ENCODE measurements around the gene STOML2. TPM values are rescaled to one million over a fixed set of nuclear protein-coding genes. Genes with fewer than 3 reads are reported as not detected.
"Not testable (repeated sequence)": the region's sequence is repeated elsewhere in the genome, so short reads cannot be mapped to it uniquely, and the experiment has no call there.

STOML2 gene, protein sequence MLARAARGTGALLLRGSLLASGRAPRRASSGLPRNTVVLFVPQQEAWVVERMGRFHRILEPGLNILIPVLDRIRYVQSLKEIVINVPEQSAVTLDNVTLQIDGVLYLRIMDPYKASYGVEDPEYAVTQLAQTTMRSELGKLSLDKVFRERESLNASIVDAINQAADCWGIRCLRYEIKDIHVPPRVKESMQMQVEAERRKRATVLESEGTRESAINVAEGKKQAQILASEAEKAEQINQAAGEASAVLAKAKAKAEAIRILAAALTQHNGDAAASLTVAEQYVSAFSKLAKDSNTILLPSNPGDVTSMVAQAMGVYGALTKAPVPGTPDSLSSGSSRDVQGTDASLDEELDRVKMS
- 10 to 100 TPM; 51.7 to 84.1 TPM for total RNA-seq

GRCh38 chr9:35102769-35103659 lies at the start of gene STOML2:
Gene STOML2, minus strand, starts transcription at chr9:35103131. Its CDS starts 37 bp downstream, at chr9:35103094.
- TF ChIP-seq CTCF (IDR thresholded peaks at IDR 0.05): no peak
- H3K27me3 ChIP-seq (replicated peaks; ENCODE audit: insufficient read depth): no peaks in the 10 kb centered on the region

DNA sequence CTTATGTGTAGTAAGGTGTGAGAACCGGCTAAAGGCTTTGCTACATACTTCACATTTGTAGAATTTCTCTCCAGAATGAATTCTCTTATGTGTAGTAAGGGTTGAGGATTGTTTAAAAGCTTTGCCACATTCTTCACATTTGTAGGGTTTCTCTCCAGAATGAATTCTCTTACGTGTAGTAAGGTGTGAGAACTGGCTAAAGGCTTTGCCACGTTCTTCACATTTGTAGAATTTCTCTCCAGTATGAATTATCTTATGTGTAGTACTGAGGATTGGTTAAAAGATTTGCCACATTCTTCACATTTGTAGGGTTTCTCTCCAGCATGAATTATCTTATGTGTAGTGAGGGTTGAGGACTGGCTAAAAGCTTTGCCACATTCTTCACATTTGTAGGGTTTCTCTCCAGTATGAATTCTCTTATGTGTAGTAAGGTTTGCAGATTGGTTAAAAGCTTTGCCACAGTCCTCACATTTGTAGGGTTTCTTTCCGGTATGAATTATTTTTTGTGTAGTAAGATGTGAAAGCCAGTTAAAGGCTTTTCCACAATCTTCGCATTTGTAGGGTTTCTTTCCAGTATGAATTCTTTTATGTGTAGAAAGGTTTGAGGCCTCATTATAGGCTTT lies 45.1 kb upstream of the STOML2 start:
- H3K4me1 ChIP-seq (ENCODE audit: control insufficient read depth in 1 of 2, low read depth in 2 of 2); H3K27ac ChIP-seq; DNase-seq (ENCODE audit: low spot score); H3K27me3 ChIP-seq (replicated peaks; ENCODE audit: insufficient read depth); H3K36me3 ChIP-seq; H3K4me3 ChIP-seq; ATAC-seq (ENCODE audit: insufficient number of reproducible peaks, low FRiP score, low read depth): not testable (repeated sequence)
- H3K9me3 ChIP-seq: peaks cover 16% of the 10 kb centered on the region

More at GRCh38 chr9:35102769-35103659, at the start of gene STOML2:
- Histone ChIP-seq H3K4me3 (peak within 1 kb of the TSS; percentile 87), H3K36me3 (peaks cover 43% of the 10 kb centered on the region), H3K9me3 (no peaks in the 10 kb centered on the region), H3K27ac (peak within 1 kb of the TSS; percentile 83 to 84), H3K4me1 (ENCODE audit: control insufficient read depth in 1 of 2, low read depth in 2 of 2) (peaks cover 13 to 20% of the 10 kb centered on the region in 2 donors)
- ATAC-seq (ENCODE audit: insufficient number of reproducible peaks, low FRiP score, low read depth) (peak; percentile 92), DNase-seq (ENCODE audit: low spot score) (peak; percentile 89)

GRCh38 chr9:35142037-35142436 lies 39.1 kb upstream of the STOML2 start:
- Histone ChIP-seq H3K36me3 (no peaks in the 10 kb centered on the region), H3K27me3 (replicated peaks; ENCODE audit: insufficient read depth) (no peaks in the 10 kb centered on the region), H3K4me3 (no peak overlapping the region), H3K9me3 (peaks cover 15% of the 10 kb centered on the region), H3K27ac (no peak overlapping the region), H3K4me1 (ENCODE audit: control insufficient read depth in 1 of 2, low read depth in 2 of 2) (no peaks in the 10 kb centered on the region)
- no peak for TF ChIP-seq CTCF (IDR thresholded peaks at IDR 0.05)
- DNase-seq (ENCODE audit: low spot score): no peak
- no peak for ATAC-seq (ENCODE audit: insufficient number of reproducible peaks, low FRiP score, low read depth)

DNA sequence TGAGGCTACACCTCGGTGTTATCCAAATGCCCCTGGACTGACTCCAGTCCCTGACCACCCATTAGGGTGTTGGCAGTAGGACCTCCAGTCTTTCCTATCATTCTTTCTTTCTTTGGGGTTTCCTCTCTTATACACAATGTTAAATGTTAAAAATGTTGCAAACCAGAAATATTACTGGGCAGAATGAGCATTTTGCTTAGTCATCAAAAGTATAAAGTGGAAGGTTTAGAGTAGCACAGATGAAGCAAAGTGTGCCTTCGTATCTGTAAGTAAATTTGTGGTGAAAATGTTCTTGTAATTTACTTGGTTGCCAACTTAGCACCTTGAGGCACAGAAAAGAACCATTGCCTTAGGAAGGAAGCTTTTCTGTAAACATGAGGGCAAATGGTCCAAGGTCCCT lies 37.2 kb upstream of the STOML2 start:
- no peaks in the 10 kb centered on the region for H3K4me1 ChIP-seq (ENCODE audit: control insufficient read depth in 1 of 2, low read depth in 2 of 2)
- peaks cover 13% of the 10 kb centered on the region for H3K9me3 ChIP-seq
- no peaks in the 10 kb centered on the region for H3K27me3 ChIP-seq (replicated peaks; ENCODE audit: insufficient read depth)
- no peak for TF ChIP-seq CTCF (IDR thresholded peaks at IDR 0.05)
- H3K27ac ChIP-seq: no peak overlapping the region
- no peak overlapping the region for H3K4me3 ChIP-seq
- H3K36me3 ChIP-seq: no peaks in the 10 kb centered on the region
- DNase-seq (ENCODE audit: low spot score): no peak
- no peak for ATAC-seq (ENCODE audit: insufficient number of reproducible peaks, low FRiP score, low read depth)

GRCh38 chr9:35136866-35137265 lies 33.9 kb upstream of the STOML2 start:
- no peak for TF ChIP-seq CTCF (IDR thresholded peaks at IDR 0.05)
- no peak overlapping the region for H3K4me3 ChIP-seq
- no peak overlapping the region for H3K27ac ChIP-seq
- no peaks in the 10 kb centered on the region for H3K36me3 ChIP-seq
- H3K27me3 ChIP-seq (replicated peaks; ENCODE audit: insufficient read depth): no peaks in the 10 kb centered on the region
- DNase-seq (ENCODE audit: low spot score): no peak
- peaks cover 0 to 5% of the 10 kb centered on the region in 2 donors for H3K4me1 ChIP-seq (ENCODE audit: control insufficient read depth in 1 of 2, low read depth in 2 of 2)
- no peak for ATAC-seq (ENCODE audit: insufficient number of reproducible peaks, low FRiP score, low read depth)
- peaks cover 7% of the 10 kb centered on the region for H3K9me3 ChIP-seq

Data from thoracic aorta (tissue), 2 donors.